HG03095 (cell line): ENCODE results near the gene CNMD.
"Not testable (repeated sequence)": the region's sequence is repeated elsewhere in the genome, so short reads cannot be mapped to it uniquely, and the experiment has no call there.

Source experiments
- ATAC-seq: cut with Tn5 transposase; IDR thresholded peaks from one replicate; pipeline ENCODE4 v1.9.1; 2021; ENCODE audit warnings: moderate library complexity; ENCODE audit not compliant: unreplicated experiment

CNMD gene

GRCh38 chr13:52695856-52696255, 43.8 kb downstream of the CNMD start:
- peak; percentile 65 for ATAC-seq

- ATAC-seq = no peak
Observed at GRCh38 chr13:52686376-52686775, 53.2 kb downstream of the CNMD start.

GRCh38 chr13:52685806-52686205, 53.8 kb downstream of the CNMD start:
- ATAC-seq = not testable (repeated sequence)

GRCh38 chr13:52677823-52678222, 61.8 kb downstream of the CNMD start:
- ATAC-seq = no peak

- ATAC-seq = no peak
Observed at GRCh38 chr13:52673465-52673864, 66.2 kb downstream of the CNMD start.

- ATAC-seq = no peak
Observed at GRCh38 chr13:52670726-52671125, 68.9 kb downstream of the CNMD start.

GRCh38 chr13:52669677-52670076, 69.9 kb downstream of the CNMD start:
- ATAC-seq = no peak

- no peak for ATAC-seq
Observed at GRCh38 chr13:52665325-52665724, 74.3 kb downstream of the CNMD start.

GRCh38 chr13:52664272-52664671, 75.3 kb downstream of the CNMD start:
- ATAC-seq = no peak

- ATAC-seq = no peak
Observed at GRCh38 chr13:52659340-52659739, 80.3 kb downstream of the CNMD start.
